ENCODE data around the gene PEDS1.

GRCh38 chr20:50194422-50194830 is 40.9 kb upstream of the PEDS1 start:
- TF ChIP-seq ZNF317 (CRISPR knock-in tag; IDR thresholded peaks at IDR 0.05; ENCODE audit: borderline replicate concordance, low read depth) = no peak
- no peak for TF ChIP-seq IRF1 (CRISPR knock-in tag; IDR thresholded peaks at IDR 0.05)
- TF ChIP-seq ZBTB21 (CRISPR knock-in tag; IDR thresholded peaks at IDR 0.05; ENCODE audit: borderline replicate concordance) = no peak
- TF ChIP-seq ZBTB43 (CRISPR knock-in tag; IDR thresholded peaks at IDR 0.05) = no peak
- TF ChIP-seq CTCF (IDR thresholded peaks at IDR 0.05) = no peak
- no peak for TF ChIP-seq USF1 (CRISPR knock-in tag; IDR thresholded peaks at IDR 0.05)
- TF ChIP-seq ZMAT4 (CRISPR knock-in tag; IDR thresholded peaks at IDR 0.05) = no peak
- TF ChIP-seq ELF4 (CRISPR knock-in tag; IDR thresholded peaks at IDR 0.05; ENCODE audit: low read depth) = no peak
- no peak for TF ChIP-seq SMAD3 (CRISPR knock-in tag; IDR thresholded peaks at IDR 0.05; ENCODE audit: borderline replicate concordance)
- TF ChIP-seq ZNF281 (CRISPR knock-in tag; IDR thresholded peaks at IDR 0.05) = no peak
